Stimulated activated CD8-positive, alpha-beta memory T cell treated with anti-CD3 and anti-CD28 coated beads, Interleukin-12 subunit alpha, Interleukin-12 subunit beta, amount 100 ng/mL, for 1 hour (primary cell): ENCODE measurements around the gene NUDT14.

Experiments
- DNase-seq: peaks from one replicate; pipeline ENCODE4 v3.0.0-alpha.2; 2020; ENCODE audit warnings: low read depth

NUDT14 gene

DNA sequence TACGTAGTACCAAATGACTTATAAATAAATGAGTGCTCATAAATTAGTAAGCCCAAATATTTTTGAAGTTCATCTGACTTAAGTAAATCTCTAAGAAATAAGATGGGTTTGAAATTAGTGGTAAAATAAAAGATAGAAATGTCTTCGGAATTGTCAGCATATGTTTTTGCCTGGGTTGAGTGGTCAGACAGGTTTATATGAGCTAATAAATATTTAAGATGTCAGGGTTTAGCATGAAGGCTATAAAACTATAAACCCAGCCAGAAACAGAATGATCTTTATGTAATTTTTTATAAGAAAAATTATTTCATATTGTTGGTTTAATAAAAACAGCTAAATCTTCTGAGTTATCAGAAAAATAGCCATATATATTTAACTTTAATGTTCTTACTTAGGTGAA, 49.9 kb downstream of the NUDT14 start:
- no peak for DNase-seq

DNA sequence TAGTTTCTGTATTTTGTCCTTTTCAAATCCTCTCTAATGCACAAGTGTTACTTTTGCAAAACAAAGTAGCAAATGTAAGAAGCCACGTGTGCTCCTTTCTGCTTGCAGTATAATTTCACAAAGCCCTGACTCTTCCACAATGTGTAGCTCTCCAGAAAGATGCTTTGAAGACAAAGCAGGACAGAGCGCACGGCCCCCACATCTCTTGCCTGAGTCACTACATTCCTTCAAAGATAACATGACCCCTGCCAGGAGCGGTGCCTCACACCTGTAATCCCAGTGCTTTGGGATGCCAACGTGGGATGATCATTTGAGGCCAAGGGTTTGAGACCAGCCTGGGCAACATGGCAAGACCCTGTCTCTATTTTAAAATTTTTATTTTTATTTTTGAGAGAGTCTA, 53.1 kb downstream of the NUDT14 start:
- no peak for DNase-seq

DNA sequence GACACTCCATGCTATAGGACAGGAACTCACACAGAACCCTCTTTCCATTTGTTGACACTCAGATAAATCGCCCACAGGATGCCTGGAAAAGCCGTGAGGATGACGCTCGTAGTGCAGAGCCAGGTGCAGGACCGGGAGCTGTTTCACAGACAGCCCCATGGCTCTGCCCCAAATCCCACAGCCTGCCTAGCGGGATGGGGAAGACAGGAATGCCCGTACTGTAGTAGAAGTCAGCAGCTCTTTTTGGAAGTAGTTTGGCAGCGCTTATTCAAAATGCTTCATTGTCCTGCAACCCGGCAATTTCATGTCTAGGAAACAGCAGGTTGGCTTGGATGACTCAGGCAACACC, 54.2 kb downstream of the NUDT14 start:
- DNase-seq, result no peak

DNA sequence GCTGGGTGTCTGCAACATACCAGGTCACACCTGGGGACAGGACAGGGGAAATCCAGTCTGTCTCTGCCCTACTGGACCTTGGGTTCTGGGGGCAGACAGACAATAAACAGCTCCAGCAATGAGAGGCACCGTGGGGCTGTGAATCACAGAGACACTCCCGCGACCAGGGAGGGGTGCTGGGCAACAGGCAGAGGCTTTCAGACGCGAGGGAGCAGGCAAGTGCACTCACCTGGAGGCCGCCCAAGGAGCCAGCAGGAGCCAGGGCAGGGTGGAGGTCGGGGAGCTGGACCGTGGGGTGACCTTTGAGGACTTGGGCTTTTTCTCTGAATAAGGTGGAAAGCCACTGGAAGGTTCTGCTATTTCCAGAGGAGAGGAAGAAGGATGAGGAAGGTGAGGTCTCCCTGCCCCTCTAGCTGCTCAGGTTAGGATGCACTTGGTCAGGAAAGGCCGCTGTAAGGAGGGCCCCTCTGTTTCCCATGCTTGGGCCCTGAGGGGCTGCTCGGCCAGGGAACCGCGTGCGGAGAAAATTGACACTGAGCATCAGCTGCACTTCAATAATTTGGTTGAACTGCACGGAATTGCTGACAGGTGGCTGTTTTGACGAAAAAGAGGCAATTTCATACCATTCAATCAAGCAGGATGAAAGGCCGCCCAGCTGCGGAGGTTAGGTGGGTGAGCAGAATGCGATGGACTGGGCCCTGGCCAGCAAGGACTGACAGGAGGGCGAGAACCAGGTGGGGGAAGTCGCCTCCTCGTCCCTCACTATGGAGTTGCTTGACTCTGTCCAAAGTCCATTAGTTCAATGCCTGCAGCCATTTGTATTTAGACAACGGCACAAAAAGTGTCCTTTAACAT, 54.8 kb downstream of the NUDT14 start:
- DNase-seq, result no peak

DNA sequence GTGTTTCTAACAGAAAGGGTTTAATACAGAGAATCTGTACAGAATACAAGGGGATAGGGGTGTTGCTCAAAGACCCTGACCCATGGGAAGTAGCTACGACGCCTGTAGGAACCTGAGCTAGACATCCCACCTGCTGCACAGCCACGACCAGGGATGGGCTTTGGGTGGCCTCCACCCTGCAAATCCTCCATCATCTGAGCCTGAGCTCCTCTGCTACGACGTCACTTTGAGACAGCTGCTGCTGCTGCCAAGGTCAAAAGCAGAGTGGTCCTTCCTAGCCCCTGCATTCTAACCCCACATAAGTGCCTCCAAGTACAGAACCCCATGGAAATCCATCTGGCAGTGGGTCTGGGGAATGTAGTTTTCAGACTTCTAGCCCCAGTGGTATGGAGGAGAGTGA, 56.3 kb downstream of the NUDT14 start:
- DNase-seq, result no peak

DNA sequence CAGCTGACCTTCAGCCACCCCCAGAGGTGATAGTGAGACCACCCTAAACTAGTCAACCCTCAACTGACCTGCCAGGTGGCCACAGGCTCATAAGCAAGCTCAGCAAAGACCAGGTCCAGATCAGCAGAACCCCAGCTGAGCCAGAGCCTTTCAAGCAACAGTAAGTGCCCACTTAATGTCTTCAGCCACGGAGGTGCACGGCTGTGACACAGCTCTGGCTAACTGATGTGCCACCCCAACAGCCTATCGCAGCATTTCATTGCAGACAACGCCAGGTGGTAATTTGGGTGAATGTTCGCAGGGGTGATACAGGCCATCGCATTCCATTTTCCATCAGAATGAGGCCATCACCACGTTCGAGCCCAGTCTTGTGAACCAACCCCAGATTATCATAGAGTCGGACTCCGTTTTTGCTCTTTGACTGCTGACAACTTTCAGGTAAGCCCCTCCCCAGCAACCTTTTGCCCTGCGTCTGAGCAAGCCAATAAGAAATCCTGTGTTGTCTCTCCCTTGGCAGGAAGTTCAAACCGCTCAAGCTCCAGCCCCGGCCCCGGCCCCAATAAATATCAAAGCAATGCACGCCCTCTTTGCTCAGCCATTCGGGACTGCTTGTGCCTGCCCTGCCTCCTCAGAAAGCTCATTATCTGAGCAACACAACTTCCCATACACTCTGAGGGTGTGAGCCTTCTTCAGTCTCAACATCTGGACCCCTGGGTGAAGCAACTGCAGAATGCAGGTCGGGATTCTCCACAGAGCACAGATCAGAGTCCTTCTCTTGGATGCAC, 56.9 kb downstream of the NUDT14 start:
- DNase-seq, result no peak

DNA sequence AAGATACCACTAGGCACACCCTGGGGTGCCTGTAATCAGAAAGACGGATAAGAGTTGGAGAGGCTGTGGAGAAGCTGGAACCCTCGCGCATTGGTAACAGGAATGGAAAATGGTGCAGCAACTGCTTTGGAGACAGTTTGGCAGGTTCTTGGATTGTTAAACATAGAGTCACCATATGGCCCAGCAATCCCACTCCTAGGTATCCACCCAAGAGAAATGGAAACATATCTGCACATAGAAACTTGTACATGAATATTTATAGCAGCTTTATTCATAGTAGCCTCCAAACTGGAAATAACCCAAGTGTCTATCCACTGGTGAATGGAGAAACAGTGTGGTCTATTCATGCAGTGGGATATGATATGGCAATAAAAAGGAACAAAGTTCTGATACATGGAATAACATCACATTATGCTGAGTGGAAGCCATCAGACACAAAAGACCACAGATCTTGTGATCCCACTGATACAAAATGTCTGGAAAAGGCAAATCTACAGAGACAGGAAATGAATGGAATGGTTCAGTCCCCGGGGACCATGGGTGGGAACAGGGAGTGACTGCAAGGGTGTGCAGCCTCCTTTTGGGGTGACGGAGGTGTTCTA, 57.9 kb downstream of the NUDT14 start:
- DNase-seq, result no peak
